Activated naive CD4-positive, alpha-beta T cell treated with anti-CD3 and anti-CD28 coated beads, Interleukin-2, amount 50 U/mL, for 72 hours (primary cell): ENCODE data around the gene HPGD. TPM values are rescaled to one million over a fixed set of nuclear protein-coding genes. Genes with fewer than 3 reads are reported as not detected.

Source experiments
- ATAC-seq, 2 donors: fragments of 150-1000 bp; cut with Tn5 transposase; 2 replicates each; pipeline ENCODE4 v1.10.0; 2021; ENCODE audit warnings: mild to moderate bottlenecking in 2 of 2, moderate library complexity in 2 of 2
- DNase-seq, 2 donors: peaks; one replicate each; pipeline ENCODE4 v3.0.0; 2021 to 2022; ENCODE audit warnings: low spot score in 2 of 2
- H3K27ac Mint-ChIP-seq, 2 donors: one replicate each; pipeline ENCODE4 v1.8.0; 2022; ENCODE audit warnings: mild to moderate bottlenecking in 2 of 2, mixed read lengths in 2 of 2
- H3K36me3 Mint-ChIP-seq, 2 donors: one replicate each; pipeline ENCODE4 v1.8.0; 2022; ENCODE audit warnings: mixed read lengths in 2 of 2
- H3K9me3 Mint-ChIP-seq, 2 donors: one replicate each; pipeline ENCODE4 v1.8.0; 2022; ENCODE audit warnings: mixed read lengths in 2 of 2
- total RNA-seq, 2 donors: library from RNA; stranded (reverse); gene quantifications; one replicate each; pipeline ENCODE4 v1.2.3, GENCODE V29; 2022

HPGD gene
- total RNA-seq = 1 to 10 TPM; 3.1 to 5.8 TPM

DNA sequence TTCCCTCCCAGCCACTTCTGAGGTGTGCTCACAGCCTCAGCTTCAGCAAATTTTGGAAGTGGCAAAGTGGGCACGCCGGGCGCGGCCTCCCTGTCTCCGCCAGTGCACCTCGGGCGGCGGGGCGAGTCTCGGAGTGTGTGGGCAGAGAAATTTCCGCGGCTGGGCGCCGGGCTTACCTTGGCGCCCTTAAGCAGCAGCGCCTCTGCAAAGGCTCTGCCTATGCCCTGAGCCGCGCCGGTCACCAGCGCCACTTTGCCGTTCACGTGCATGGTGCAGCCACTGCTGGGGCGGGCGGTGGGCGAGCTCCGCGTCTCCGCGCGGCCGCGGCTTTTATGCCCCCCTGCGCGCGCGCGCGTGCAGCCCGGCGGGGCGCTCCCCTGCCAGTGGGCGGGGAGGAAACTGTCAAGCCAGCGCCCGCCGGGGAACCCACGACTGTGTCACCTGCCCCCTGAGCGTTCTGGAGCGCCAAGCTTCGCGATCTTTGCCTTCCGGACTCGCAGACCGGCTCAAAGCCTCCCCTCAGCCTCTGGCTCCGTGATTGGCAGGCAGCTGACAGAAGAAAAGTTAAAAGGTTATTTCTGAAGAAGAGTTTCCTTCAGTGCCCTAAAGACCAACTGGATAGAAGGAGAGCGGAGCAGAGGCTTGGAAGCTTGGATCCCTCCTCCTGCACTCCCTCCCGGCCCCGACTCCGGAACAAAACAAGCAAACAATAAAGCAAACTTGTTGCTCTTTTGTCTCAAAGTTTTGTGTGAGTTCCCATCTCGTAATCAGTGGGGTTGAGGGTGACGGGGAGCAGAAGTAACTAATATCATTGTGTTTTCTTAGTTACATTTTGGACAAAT, at the start of gene HPGD:
Gene HPGD (minus strand): TSS at position 306 of the 842 bp plus-strand sequence. CDS start 37 bp downstream, at position 269.
- H3K27ac Mint-ChIP-seq = peak within 1 kb of the TSS in 1 of 2 donors; percentile 77

DNA sequence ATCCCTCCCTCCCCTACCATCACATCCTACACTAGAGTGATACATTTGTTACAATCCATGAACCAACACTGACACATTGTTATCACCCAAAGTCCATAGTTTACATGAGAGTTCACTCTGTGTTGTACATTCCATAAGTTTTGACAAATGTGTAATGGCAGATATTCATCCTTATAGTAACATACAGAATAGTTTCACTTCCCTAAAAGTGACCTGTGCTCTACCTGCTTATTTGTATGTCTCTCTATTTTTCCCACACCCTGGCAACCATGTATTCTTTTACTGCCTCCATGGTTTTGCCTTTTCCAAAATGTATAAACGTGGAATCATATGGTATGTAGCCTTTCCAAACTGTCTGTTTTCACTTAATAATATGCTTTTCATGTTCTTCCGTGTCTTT, 42.2 kb upstream of the HPGD start:
- ATAC-seq = no peak
- DNase-seq = no peak
- H3K9me3 Mint-ChIP-seq = no peaks in the 10 kb centered on the region
- H3K27ac Mint-ChIP-seq = no peak overlapping the region
- no peaks in the 10 kb centered on the region for H3K36me3 Mint-ChIP-seq

More for the DNA sequence above, at the start of gene HPGD:
- ATAC-seq (peak; percentile 90), DNase-seq (peak; percentile 55 to 70)
- H3K9me3 Mint-ChIP-seq = peaks cover 0 to 4% of the 10 kb centered on the region in 2 donors
- peaks cover 0 to 6% of the 10 kb centered on the region in 2 donors for H3K36me3 Mint-ChIP-seq

DNA sequence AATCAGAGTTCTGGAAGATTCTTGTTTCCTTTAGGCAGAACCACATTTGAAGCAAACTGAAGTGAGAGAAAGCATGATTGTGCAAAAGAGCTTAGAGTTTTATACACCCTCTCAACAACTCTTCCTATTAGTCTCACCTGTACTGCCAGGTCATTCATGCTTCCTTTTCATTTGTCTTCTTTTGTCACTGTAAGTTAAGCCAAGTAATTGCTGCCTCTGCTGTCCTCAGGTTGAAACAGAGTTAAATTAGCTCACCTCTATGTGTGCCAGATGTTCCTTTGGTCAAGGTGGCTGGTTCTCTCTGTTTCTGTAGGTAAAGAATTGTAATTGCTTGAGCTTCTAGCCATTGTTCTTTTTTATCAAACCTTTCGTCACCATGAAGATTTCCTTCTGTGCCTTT, 41.1 kb upstream of the HPGD start:
- Mint-ChIP-seq H3K9me3 (no peaks in the 10 kb centered on the region), H3K27ac (no peak overlapping the region), H3K36me3 (no peaks in the 10 kb centered on the region)
- DNase-seq (no peak), ATAC-seq (no peak)

GRCh38 chr4:174561560-174561959, 39.3 kb upstream of the HPGD start:
- Mint-ChIP-seq H3K9me3 (no peaks in the 10 kb centered on the region), H3K27ac (no peak overlapping the region), H3K36me3 (no peaks in the 10 kb centered on the region)
- ATAC-seq = no peak
- DNase-seq = no peak

- DNase-seq = no peak
- Mint-ChIP-seq H3K9me3 (no peaks in the 10 kb centered on the region), H3K36me3 (no peaks in the 10 kb centered on the region), H3K27ac (no peak overlapping the region)
- no peak for ATAC-seq
Observed at GRCh38 chr4:174559894-174560293, 37.6 kb upstream of the HPGD start.

GRCh38 chr4:174555789-174556630, 33.7 kb upstream of the HPGD start:
- DNase-seq (no peak), ATAC-seq (no peak)
- Mint-ChIP-seq H3K36me3 (peaks cover 0 to 5% of the 10 kb centered on the region in 2 donors), H3K27ac (no peak overlapping the region), H3K9me3 (peaks cover 7 to 9% of the 10 kb centered on the region in 2 donors)

GRCh38 chr4:174554231-174554728, 32.0 kb upstream of the HPGD start:
- DNase-seq (no peak), ATAC-seq (no peak)
- Mint-ChIP-seq H3K9me3 (peaks cover 8 to 10% of the 10 kb centered on the region in 2 donors), H3K36me3 (peaks cover 0 to 5% of the 10 kb centered on the region in 2 donors), H3K27ac (no peak overlapping the region)

DNA sequence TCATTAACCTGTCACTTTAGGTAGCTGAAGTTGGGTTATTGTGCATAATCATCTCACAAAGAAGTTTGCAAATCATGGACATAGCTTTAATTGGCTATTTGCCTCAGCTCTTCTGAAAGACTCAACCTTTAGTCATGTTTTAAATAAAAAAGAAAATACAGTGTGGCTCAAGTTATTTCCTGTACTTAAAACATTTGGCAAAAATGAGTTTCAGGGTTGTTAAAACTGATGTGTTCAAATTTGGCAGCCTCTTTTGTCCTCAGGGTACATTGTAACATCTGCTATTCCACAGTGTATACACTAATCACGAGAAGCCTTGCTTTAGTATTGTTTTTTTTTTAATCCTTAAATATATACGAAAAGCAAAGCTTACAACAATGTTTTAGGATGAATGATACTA, 31.5 kb upstream of the HPGD start:
- no peak overlapping the region for H3K27ac Mint-ChIP-seq
- H3K9me3 Mint-ChIP-seq = peaks cover 8 to 13% of the 10 kb centered on the region in 2 donors
- ATAC-seq = no peak
- peaks cover 0 to 5% of the 10 kb centered on the region in 2 donors for H3K36me3 Mint-ChIP-seq
- DNase-seq = no peak

- peaks cover 11 to 16% of the 10 kb centered on the region in 2 donors for H3K9me3 Mint-ChIP-seq
- peaks cover 0 to 5% of the 10 kb centered on the region in 2 donors for H3K36me3 Mint-ChIP-seq
- no peak overlapping the region for H3K27ac Mint-ChIP-seq
- no peak for DNase-seq
- ATAC-seq = no peak
Observed at GRCh38 chr4:174553031-174553430, 30.7 kb upstream of the HPGD start.

DNA sequence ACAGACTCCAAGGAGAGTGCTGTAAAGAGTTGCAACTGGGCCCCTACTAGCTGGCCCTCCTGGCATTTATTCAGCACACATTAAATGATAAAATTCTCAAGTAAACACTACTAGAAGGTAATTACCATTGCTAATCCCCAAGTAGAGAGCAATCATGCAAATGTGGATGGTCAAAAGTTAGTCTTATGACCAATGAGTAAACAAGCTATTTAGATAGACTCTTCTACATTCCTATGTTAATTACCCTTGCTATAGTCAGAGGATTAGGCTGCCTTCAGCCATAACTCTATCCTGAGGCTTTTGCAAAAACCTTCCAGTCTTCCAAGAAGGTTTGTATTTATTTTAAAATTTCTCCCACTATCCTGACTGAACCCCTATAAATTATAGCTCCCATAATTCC, 28.3 kb upstream of the HPGD start:
- H3K27ac Mint-ChIP-seq = no peak overlapping the region
- no peak for DNase-seq
- ATAC-seq = no peak
- H3K9me3 Mint-ChIP-seq = peaks cover 18 to 20% of the 10 kb centered on the region in 2 donors
- peaks cover 0 to 5% of the 10 kb centered on the region in 2 donors for H3K36me3 Mint-ChIP-seq

DNA sequence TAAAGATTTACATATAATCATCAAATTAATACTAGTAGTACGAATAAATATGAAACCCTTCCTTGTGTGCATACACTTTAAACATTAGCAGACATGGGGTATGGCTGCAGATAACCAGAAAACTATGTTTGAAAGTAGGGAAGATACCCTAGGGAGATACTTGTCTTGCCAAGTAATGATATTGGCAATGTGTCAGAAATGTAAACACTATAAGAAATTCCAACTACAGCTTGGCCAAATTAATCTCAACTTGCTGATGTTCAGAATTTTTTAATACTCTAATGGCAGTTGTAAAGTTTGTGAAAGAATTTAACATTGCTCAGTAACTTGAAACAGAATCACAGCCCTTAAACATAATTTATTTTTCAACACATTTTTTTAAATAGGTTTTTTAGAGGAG, 27.4 kb upstream of the HPGD start:
- no peak for DNase-seq
- peaks cover 0 to 5% of the 10 kb centered on the region in 2 donors for H3K36me3 Mint-ChIP-seq
- peaks cover 18 to 20% of the 10 kb centered on the region in 2 donors for H3K9me3 Mint-ChIP-seq
- ATAC-seq = no peak
- no peak overlapping the region for H3K27ac Mint-ChIP-seq

DNA sequence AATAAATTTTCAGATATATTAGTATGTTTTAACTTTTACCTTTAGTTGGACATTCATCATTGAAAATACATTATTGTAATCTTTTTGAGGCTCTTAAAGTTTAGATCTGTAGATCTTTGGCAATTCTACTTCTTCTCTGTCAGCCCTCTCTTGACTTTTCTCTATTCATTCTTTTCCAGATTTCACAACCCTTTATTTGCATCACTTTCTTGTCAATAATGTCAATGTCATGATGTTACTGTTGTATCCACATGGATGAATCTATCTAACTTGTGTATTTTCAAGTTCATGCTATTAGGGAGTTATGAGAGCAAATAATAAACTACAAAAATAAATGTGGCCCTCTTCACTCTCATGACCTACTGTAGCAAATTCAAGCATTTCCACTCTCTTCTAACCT, 23.0 kb upstream of the HPGD start:
- H3K9me3 Mint-ChIP-seq = peaks cover 10 to 13% of the 10 kb centered on the region in 2 donors

DNA sequence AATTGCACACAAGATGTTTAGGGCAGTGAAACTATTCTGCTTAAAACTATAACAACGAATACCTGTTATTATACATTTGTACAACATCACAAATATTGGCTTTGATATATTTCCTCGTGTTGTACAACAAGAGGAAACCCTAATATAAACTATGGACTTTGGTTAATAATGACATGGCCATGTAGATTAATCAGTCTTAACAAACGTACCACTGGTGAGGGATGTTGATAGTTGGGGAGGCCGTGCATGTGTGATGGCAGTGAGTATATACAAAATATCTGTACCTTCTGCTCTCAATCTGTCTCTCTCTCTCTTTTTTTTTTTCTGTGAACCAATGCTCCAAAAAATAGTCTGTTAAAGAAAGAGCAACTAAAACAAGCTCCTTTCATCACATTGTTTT, 22.2 kb upstream of the HPGD start:
- Mint-ChIP-seq H3K27ac (no peak overlapping the region), H3K36me3 (no peaks in the 10 kb centered on the region), H3K9me3 (peaks cover 10 to 13% of the 10 kb centered on the region in 2 donors)
- DNase-seq (no peak), ATAC-seq (no peak)

More for the DNA sequence above, 23.0 kb upstream of the HPGD start:
- ATAC-seq (no peak), DNase-seq (no peak)
- no peaks in the 10 kb centered on the region for H3K36me3 Mint-ChIP-seq
- H3K27ac Mint-ChIP-seq = no peak overlapping the region

- ATAC-seq (no peak), DNase-seq (no peak)
- H3K27ac Mint-ChIP-seq = no peak overlapping the region
- H3K36me3 Mint-ChIP-seq = no peaks in the 10 kb centered on the region
- peaks cover 0 to 3% of the 10 kb centered on the region in 2 donors for H3K9me3 Mint-ChIP-seq
Observed at GRCh38 chr4:174540175-174540574, 17.9 kb upstream of the HPGD start.

- Mint-ChIP-seq H3K9me3 (peaks cover 0 to 3% of the 10 kb centered on the region in 2 donors), H3K36me3 (no peaks in the 10 kb centered on the region), H3K27ac (no peak overlapping the region)
- DNase-seq (no peak), ATAC-seq (no peak)
Observed at GRCh38 chr4:174539571-174539970, 17.3 kb upstream of the HPGD start.

GRCh38 chr4:174538876-174539250, 16.6 kb upstream of the HPGD start:
- Mint-ChIP-seq H3K27ac (no peak overlapping the region), H3K9me3 (peaks cover 0 to 3% of the 10 kb centered on the region in 2 donors), H3K36me3 (no peaks in the 10 kb centered on the region)
- no peak for ATAC-seq
- DNase-seq = no peak
